Activated T-helper 1 cell treated with Interleukin-2 at 50 U/mL for 16 hours (primary cell): ENCODE measurements around the gene HPN.
"Not testable (repeated sequence)": the region's sequence is repeated elsewhere in the genome, so short reads cannot be mapped to it uniquely, and the experiment has no call there.

Source experiments
- DNase-seq: peaks from one replicate; pipeline ENCODE4 v3.0.0-alpha.2; 2020; ENCODE audit warnings: low read depth

HPN gene

DNA sequence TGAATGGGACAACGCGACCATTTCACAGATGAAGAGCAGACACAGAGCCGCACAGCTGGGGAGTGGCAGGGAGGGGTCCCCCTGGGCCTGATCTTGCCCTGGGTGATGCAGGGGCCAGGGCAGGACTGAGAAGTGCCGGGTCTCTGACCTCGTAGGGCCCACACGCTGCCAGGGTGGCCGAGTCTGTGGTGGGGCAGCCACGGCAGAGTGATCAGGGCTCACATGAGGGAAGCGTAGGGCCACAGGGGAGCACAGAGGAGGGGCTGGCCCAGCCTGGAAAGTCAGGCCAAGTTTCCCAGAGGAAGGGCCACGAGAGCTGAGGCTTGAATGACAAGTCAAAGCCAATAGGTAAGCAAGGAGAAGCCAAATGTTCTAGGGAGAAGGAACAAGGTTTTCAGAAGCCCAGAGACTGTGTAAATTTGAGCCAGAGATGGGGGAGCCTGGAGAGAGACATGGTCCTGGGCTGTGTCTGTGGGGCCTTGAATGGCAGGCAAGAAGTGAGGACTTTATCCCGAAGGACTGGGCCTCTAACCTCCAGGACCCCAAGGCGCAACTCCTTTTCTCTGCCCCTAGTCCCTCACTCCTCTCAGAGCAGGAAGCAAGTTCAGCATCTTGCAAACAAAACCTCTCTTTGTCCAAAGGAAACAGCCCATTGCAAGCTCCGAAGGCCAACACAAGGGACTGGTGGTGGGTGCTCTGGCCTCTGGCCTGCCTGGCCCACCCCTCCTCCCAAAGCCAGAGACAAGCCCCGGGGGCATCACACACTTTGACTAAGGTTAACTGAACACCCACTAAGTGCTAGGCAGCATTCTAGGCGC is 42.4 kb downstream of the HPN start:
- no peak for DNase-seq

DNA sequence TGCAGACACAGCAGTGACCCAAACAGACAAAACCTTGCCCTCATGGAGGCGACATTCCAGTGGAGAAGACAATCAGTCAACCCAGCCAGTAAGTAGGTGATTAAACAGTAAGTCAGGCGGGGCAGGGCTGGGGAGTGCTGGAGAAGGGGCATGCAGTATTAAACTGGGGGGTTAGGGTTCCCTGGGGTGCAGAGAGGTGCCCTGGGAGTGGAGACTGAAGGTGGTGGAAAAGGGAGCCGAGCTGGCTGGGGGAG is 42.9 kb downstream of the HPN start:
- DNase-seq = no peak

GRCh38 chr19:35085947-35086346 is 44.4 kb downstream of the HPN start:
- DNase-seq = no peak

DNA sequence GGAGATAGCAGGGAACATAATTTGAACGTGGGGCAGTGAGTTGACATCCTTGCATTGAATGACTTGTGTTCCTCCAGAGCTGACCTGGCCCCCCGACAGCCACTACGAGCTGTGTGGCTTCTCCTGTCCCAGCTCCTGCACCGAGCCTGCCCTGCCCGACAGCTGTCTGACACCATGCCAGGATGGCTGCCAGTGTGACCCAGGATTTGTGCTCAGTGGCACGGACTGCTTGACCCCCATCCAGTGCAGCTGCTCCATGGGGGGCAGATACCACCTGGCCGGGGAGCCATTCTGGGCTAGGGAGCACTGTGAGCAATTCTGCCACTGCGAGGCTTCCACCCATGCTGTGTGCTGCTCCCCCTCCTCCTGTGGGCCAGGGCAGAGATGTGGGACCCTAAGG is 44.9 kb downstream of the HPN start:
- DNase-seq = no peak

DNA sequence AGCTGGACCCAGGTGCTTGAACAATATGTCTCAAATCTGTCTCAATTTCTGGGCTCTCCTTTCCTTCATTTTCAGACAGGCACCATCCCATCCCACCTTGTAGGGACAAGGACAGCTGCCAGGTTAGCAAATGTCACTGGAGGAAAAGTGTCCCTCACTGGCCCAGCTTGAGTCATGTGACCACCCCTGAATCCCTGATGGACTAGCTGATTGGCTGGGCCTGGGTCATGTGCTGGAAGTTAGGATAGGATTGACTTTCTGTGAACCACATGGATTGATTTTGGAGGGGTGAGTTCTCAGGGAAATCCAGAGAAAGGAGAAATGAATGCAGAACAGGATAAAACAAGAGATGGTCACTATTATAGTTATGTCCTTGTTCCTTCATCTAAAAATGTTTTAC is 45.9 kb downstream of the HPN start:
- DNase-seq = no peak

DNA sequence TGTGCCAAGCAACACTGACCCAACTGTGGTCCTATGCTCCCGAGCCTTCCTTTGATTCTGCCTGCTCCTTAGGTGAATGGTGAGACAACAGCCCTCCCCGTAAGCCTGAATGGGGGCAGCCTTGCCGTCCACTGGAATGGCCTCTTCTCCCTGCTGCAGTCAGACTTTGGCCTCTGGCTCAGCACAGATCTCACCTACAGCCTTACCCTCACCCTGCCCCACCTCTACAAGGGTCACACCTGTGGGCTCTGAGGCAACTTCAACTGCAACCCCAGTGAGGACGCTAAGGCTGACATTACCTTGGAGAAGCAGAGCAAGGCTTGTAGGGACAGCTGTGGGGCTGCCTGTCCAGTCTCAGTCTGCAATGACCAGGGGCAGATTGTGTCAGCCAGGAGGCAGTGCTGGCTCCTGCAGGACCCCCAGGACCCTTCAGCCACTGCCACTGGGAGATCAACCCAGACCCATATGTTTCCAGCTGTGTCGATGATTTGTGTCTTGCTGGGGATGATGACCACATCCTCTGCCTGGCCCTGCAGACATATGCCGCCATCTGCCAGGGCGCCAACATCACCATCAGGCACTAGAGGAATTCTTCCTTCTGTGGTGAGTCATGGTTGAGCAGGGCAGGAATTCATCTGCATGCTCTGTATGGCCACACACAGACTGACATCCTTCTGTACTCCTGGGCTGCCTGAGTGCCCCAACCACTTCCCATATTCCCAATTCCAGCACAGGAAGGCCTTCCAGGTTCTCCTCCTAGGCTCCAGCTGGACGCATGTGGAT is 46.8 kb downstream of the HPN start:
- DNase-seq = no peak

GRCh38 chr19:35089554-35089953 is 48.0 kb downstream of the HPN start:
- DNase-seq = no peak

GRCh38 chr19:35090160-35090505 is 48.6 kb downstream of the HPN start:
- no peak for DNase-seq

DNA sequence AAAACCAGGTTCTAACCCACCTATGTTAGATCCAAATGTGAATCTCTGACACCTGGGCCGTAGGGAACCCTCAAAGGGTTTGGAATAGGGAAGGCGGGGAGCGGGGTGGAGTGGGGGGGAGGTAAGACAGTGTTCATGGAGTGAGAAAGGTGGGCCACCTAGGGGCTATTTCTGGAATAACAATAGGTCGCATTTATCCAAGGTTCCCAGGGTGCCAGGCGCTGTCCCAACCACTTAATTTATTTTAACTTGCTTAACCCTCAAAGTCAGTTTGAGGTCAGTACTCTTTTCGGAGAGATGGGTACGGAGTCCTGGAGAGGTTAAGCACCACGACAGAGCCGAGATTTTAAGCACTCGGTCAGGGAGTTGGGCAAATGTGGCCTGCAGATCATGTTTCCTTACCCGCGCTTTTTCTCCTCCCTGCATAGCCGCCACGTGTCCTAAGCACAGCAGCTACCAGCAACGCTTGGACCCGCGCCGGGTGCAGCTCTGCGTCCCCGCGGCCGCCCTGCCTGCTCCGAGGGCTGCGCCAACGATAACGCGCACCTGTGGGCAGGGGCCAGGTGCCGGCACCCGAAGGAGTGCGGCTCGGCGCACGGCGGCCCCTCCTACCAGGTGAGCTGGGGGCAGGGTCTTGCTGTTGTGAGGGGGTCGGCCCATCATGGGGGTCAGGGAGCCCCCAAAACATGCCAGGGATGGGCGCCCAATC is 49.1 kb downstream of the HPN start:
- DNase-seq = no peak

- DNase-seq = no peak
Measured at GRCh38 chr19:35093430-35093829, 51.9 kb downstream of the HPN start.

GRCh38 chr19:35093941-35094647 is 52.6 kb downstream of the HPN start:
- no peak for DNase-seq

DNA sequence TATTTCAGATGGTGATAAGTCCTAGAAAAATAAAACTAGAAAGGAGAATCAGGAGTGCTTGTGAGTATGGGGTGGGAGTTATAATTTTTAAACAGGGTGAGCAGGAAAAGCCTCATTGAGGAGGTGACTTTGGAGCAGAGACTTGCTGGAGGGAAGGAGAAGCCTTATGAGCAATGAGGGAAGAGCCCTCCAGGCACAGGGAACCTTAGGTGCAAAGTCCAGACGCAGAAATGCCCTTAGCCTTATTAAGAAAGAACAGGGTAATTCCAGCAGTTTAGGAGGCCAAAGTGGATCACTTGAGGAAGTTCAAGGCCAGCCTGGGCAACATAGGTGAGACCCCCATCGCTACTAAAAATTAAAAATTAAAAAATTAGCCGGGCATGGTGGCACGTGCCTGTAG is 53.1 kb downstream of the HPN start:
- no peak for DNase-seq

- DNase-seq = no peak
Measured at GRCh38 chr19:35095667-35096368, 54.3 kb downstream of the HPN start.

DNA sequence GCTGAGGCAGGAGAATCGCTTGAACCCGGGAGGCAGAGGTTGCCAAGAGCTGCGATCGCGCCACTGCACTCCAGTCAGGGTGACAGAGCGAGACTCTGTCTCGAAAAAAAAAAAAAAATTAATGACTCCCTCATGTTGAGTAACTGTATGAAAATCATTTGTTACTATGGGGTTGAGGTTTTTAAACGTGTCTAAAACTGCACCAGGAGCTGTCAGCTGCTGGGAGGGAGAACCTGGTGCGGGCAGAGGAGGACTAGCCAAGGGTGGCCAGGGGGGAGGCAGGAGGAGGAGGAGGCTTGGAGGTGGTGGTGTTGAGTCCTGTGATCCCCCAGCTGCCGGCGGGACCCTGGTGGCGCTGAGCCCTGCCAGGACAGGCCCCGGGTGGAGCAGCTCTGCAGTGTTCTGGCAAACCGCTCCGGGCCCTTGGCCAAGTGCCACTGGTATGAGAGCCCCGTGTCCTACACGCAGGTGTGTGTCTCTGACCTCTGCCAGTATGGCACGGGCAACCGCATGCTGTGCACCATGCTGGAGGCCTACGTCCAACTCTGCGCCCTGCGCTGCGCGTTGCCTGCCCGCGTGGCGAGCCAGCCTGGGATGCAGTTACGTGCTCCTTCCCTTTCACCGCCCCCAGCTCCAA is 57.0 kb downstream of the HPN start:
- no peak for DNase-seq

DNA sequence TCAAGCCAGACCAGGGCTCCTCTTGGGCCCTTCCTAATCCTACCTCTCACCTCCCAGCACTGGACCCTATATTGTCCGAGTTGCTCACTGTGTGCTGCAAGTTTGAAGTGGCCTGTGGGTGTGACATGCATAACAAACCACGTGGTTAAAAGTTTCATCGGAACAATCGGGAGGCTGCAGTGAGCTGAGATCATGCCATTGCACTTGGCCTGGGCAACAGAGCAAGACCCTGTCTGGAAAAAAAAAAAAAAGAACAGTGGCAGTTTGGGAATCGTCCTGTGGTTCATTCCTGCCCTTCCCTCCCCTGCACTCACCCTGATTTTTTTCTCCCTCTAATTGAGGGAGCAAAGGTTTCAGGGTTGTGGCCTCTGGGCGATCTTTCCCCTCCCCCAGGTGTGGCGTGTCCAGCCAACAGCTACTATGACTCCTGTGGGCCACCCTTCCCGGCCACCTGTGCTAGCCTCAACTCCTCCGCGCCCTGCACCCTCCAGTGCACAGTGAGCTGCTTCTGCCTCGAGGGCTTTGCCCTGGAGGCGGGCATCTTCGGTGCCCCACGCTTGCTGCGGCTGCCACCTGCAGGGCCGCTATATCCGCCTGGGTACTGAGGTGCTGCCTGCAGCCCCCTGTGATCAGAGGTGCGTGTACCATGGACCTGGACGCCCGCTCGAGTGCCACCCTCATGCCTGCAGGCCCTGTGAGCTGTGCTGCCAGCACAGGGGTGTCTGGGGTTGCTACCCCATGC is 57.8 kb downstream of the HPN start:
- no peak for DNase-seq

DNA sequence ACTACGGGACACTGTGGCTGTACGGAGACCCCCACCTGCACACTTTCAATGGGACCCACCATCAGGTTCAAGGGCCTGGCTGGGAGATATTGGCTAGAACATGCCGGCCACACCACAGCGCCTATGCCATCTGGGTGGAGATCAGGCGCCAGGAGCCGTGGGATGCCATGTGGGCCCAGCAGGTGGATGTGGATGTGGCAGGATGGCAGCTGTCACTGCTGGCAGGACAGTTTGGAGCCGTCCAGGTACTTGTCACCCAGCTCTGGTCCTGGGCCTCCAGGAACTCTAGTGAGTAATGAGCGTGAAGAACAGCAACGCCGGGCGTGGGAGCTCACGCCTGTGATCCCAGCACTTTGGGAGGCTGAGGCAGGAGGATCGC is 58.4 kb downstream of the HPN start:
- DNase-seq = no peak

DNA sequence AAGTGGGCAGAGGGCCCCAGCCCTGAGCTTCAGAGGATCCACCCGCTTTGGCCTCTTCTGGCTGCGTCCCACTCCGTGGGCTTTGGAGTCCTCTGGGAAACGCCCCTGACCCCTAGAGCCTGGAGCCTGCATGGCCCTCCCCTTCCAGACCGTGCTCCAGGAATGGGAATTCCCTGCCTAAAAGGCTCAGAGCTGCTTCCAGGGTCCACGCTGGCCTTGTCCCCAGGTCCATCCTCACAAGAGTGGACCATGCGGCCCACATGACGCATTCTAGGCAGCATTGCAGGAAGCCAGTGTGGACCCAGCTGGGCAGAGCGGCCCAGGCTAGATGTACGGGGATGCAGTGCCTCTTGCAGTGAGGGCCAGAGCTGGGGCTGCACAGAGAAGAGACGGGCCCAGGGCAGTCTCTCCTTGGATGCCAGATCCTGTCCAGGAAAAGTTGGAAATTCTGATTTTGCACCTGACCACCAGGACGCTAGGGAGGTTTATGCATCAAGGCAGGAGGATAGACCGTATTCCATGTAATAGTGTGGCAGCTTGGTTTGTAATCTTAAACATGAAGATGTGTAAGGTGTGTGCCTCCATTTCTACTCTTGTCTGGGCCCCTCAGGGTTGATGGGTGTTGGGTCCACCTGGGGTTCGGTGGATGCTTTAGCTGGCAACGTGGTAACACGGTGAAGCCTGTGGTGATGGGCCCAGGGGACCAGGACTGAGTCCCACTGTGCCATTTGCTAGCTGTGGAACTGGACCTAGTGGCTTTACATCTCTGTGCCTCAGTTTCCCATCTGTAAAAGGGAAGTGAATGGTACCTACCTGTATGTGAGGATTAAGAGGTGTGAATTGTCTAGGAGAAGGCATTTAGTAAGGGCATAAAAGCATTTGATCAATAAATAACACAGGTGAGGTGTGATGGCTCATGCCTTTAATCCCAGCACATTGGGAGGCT is 59.3 kb downstream of the HPN start:
- no peak for DNase-seq

- DNase-seq = not testable (repeated sequence)
Measured at GRCh38 chr19:35101949-35102348, 60.4 kb downstream of the HPN start.

- not testable (repeated sequence) for DNase-seq
Measured at GRCh38 chr19:35103614-35104013, 62.1 kb downstream of the HPN start.

- DNase-seq = no peak
Measured at GRCh38 chr19:35104361-35104760, 62.8 kb downstream of the HPN start.
